ENCODE measurements around the gene ZNF74. TPM values are rescaled to one million over a fixed set of nuclear protein-coding genes. Genes with fewer than 3 reads are reported as not detected.
"Not testable (repeated sequence)": the region's sequence is repeated elsewhere in the genome, so short reads cannot be mapped to it uniquely, and the experiment has no call there.

ZNF74 gene
- total and polyA plus RNA-seq, 2 donors, result 5.0 to 6.1 TPM

- 64% methylated on average over 6 of the region's 6 CpGs for WGBS
- H3K27ac ChIP-seq (ENCODE audit: low read depth in 1 of 2, low read length in 1 of 2), result peak overlapping the region in 1 of 2 donors; percentile 4
- not testable (repeated sequence) for H3K4me3 ChIP-seq (ENCODE audit: low read length in 2 of 2); H3K27me3 ChIP-seq (ENCODE audit: control insufficient read depth in 2 of 2, insufficient read depth in 1 of 2, low read length in 1 of 2); H3K36me3 ChIP-seq (ENCODE audit: control insufficient read depth in 2 of 2, insufficient read depth in 2 of 2, low read length in 1 of 2); H3K9me3 ChIP-seq (ENCODE audit: control insufficient read depth in 2 of 2, insufficient read depth in 1 of 2, low read length in 1 of 2)
- peak in 1 of 9 donors; percentile 47 for DNase-seq (ENCODE audit: low read depth in 6 of 9, low spot score in 9 of 9)
- peaks cover 0 to 13% of the 10 kb centered on the region in 2 donors for H3K4me1 ChIP-seq (ENCODE audit: control insufficient read depth in 2 of 2, insufficient read depth in 2 of 2, low read length in 2 of 2)
Observed at GRCh38 chr22:20373195-20373706, 20.7 kb upstream of the ZNF74 start.

GRCh38 chr22:20374130-20374529 is 19.8 kb upstream of the ZNF74 start:
- DNase-seq (ENCODE audit: low read depth in 6 of 9, low spot score in 9 of 9); H3K27me3 ChIP-seq (ENCODE audit: control insufficient read depth in 2 of 2, insufficient read depth in 1 of 2, low read length in 1 of 2); H3K9me3 ChIP-seq (ENCODE audit: control insufficient read depth in 2 of 2, insufficient read depth in 1 of 2, low read length in 1 of 2); H3K36me3 ChIP-seq (ENCODE audit: control insufficient read depth in 2 of 2, insufficient read depth in 2 of 2, low read length in 1 of 2); H3K4me3 ChIP-seq (ENCODE audit: low read length in 2 of 2); H3K27ac ChIP-seq (ENCODE audit: low read depth in 1 of 2, low read length in 1 of 2): not testable (repeated sequence)
- H3K4me1 ChIP-seq (ENCODE audit: control insufficient read depth in 2 of 2, insufficient read depth in 2 of 2, low read length in 2 of 2), result peaks cover 0 to 13% of the 10 kb centered on the region in 2 donors
- WGBS, result 100% methylated on average over 1 of the region's 2 CpGs

- not testable (repeated sequence) for H3K36me3 ChIP-seq (ENCODE audit: control insufficient read depth in 2 of 2, insufficient read depth in 2 of 2, low read length in 1 of 2); H3K27me3 ChIP-seq (ENCODE audit: control insufficient read depth in 2 of 2, insufficient read depth in 1 of 2, low read length in 1 of 2); H3K27ac ChIP-seq (ENCODE audit: low read depth in 1 of 2, low read length in 1 of 2); DNase-seq (ENCODE audit: low read depth in 6 of 9, low spot score in 9 of 9); H3K4me3 ChIP-seq (ENCODE audit: low read length in 2 of 2); H3K9me3 ChIP-seq (ENCODE audit: control insufficient read depth in 2 of 2, insufficient read depth in 1 of 2, low read length in 1 of 2)
- peaks cover 0 to 13% of the 10 kb centered on the region in 2 donors for H3K4me1 ChIP-seq (ENCODE audit: control insufficient read depth in 2 of 2, insufficient read depth in 2 of 2, low read length in 2 of 2)
- WGBS, result 98% methylated on average over 8 of the region's 8 CpGs
Observed at GRCh38 chr22:20376281-20376680, 17.7 kb upstream of the ZNF74 start.

- not testable (repeated sequence) for DNase-seq (ENCODE audit: low read depth in 6 of 9, low spot score in 9 of 9); H3K36me3 ChIP-seq (ENCODE audit: control insufficient read depth in 2 of 2, insufficient read depth in 2 of 2, low read length in 1 of 2); H3K9me3 ChIP-seq (ENCODE audit: control insufficient read depth in 2 of 2, insufficient read depth in 1 of 2, low read length in 1 of 2); H3K27ac ChIP-seq (ENCODE audit: low read depth in 1 of 2, low read length in 1 of 2); H3K4me3 ChIP-seq (ENCODE audit: low read length in 2 of 2); H3K27me3 ChIP-seq (ENCODE audit: control insufficient read depth in 2 of 2, insufficient read depth in 1 of 2, low read length in 1 of 2)
- 98% methylated on average over 11 of the region's 11 CpGs for WGBS
- peaks cover 0 to 13% of the 10 kb centered on the region in 2 donors for H3K4me1 ChIP-seq (ENCODE audit: control insufficient read depth in 2 of 2, insufficient read depth in 2 of 2, low read length in 2 of 2)
Observed at GRCh38 chr22:20376983-20377382, 17.0 kb upstream of the ZNF74 start.

GRCh38 chr22:20378110-20378509 is 15.8 kb upstream of the ZNF74 start:
- Histone ChIP-seq H3K36me3 (ENCODE audit: control insufficient read depth in 2 of 2, insufficient read depth in 2 of 2, low read length in 1 of 2) (no peaks in the 10 kb centered on the region), H3K9me3 (ENCODE audit: control insufficient read depth in 2 of 2, insufficient read depth in 1 of 2, low read length in 1 of 2) (no peaks in the 10 kb centered on the region), H3K4me1 (ENCODE audit: control insufficient read depth in 2 of 2, insufficient read depth in 2 of 2, low read length in 2 of 2) (peaks cover 0 to 8% of the 10 kb centered on the region in 2 donors), H3K27me3 (ENCODE audit: control insufficient read depth in 2 of 2, insufficient read depth in 1 of 2, low read length in 1 of 2) (no peaks in the 10 kb centered on the region), H3K4me3 (ENCODE audit: low read length in 2 of 2) (no peak overlapping the region), H3K27ac (ENCODE audit: low read depth in 1 of 2, low read length in 1 of 2) (no peak overlapping the region)
- no peak for DNase-seq (ENCODE audit: low read depth in 6 of 9, low spot score in 9 of 9)
- 76% methylated on average over 4 of the region's 4 CpGs for WGBS

- not testable (repeated sequence) for H3K4me3 ChIP-seq (ENCODE audit: low read length in 2 of 2); DNase-seq (ENCODE audit: low read depth in 6 of 9, low spot score in 9 of 9); H3K36me3 ChIP-seq (ENCODE audit: control insufficient read depth in 2 of 2, insufficient read depth in 2 of 2, low read length in 1 of 2); H3K9me3 ChIP-seq (ENCODE audit: control insufficient read depth in 2 of 2, insufficient read depth in 1 of 2, low read length in 1 of 2); H3K27ac ChIP-seq (ENCODE audit: low read depth in 1 of 2, low read length in 1 of 2); H3K4me1 ChIP-seq (ENCODE audit: control insufficient read depth in 2 of 2, insufficient read depth in 2 of 2, low read length in 2 of 2); H3K27me3 ChIP-seq (ENCODE audit: control insufficient read depth in 2 of 2, insufficient read depth in 1 of 2, low read length in 1 of 2)
- WGBS, result 98% methylated on average over 5 of the region's 5 CpGs
Observed at GRCh38 chr22:20378684-20379083, 15.3 kb upstream of the ZNF74 start.

GRCh38 chr22:20380486-20380885 is 13.5 kb upstream of the ZNF74 start:
- DNase-seq (ENCODE audit: low read depth in 6 of 9, low spot score in 9 of 9), result no peak
- no peak overlapping the region for H3K4me3 ChIP-seq (ENCODE audit: low read length in 2 of 2)
- 53% methylated on average over 1 of the region's 1 CpG for WGBS
- H3K36me3 ChIP-seq (ENCODE audit: control insufficient read depth in 2 of 2, insufficient read depth in 2 of 2, low read length in 1 of 2), result no peaks in the 10 kb centered on the region
- peaks cover 0 to 4% of the 10 kb centered on the region in 2 donors for H3K4me1 ChIP-seq (ENCODE audit: control insufficient read depth in 2 of 2, insufficient read depth in 2 of 2, low read length in 2 of 2)
- H3K27ac ChIP-seq (ENCODE audit: low read depth in 1 of 2, low read length in 1 of 2), result no peak overlapping the region
- no peaks in the 10 kb centered on the region for H3K27me3 ChIP-seq (ENCODE audit: control insufficient read depth in 2 of 2, insufficient read depth in 1 of 2, low read length in 1 of 2)
- no peaks in the 10 kb centered on the region for H3K9me3 ChIP-seq (ENCODE audit: control insufficient read depth in 2 of 2, insufficient read depth in 1 of 2, low read length in 1 of 2)

- Histone ChIP-seq H3K27ac (ENCODE audit: low read depth in 1 of 2, low read length in 1 of 2) (no peak overlapping the region), H3K4me3 (ENCODE audit: low read length in 2 of 2) (no peak overlapping the region), H3K27me3 (ENCODE audit: control insufficient read depth in 2 of 2, insufficient read depth in 1 of 2, low read length in 1 of 2) (no peaks in the 10 kb centered on the region), H3K4me1 (ENCODE audit: control insufficient read depth in 2 of 2, insufficient read depth in 2 of 2, low read length in 2 of 2) (no peaks in the 10 kb centered on the region), H3K9me3 (ENCODE audit: control insufficient read depth in 2 of 2, insufficient read depth in 1 of 2, low read length in 1 of 2) (no peaks in the 10 kb centered on the region), H3K36me3 (ENCODE audit: control insufficient read depth in 2 of 2, insufficient read depth in 2 of 2, low read length in 1 of 2) (no peaks in the 10 kb centered on the region)
- 97% methylated on average over 9 of the region's 9 CpGs for WGBS
- no peak for DNase-seq (ENCODE audit: low read depth in 6 of 9, low spot score in 9 of 9)
Observed at GRCh38 chr22:20383538-20383937, 10.4 kb upstream of the ZNF74 start.

- 98% methylated on average over 2 of the region's 2 CpGs for WGBS
- H3K27me3 ChIP-seq (ENCODE audit: control insufficient read depth in 2 of 2, insufficient read depth in 1 of 2, low read length in 1 of 2), result no peaks in the 10 kb centered on the region
- peaks cover 0 to 2% of the 10 kb centered on the region in 2 donors for H3K9me3 ChIP-seq (ENCODE audit: control insufficient read depth in 2 of 2, insufficient read depth in 1 of 2, low read length in 1 of 2)
- H3K4me3 ChIP-seq (ENCODE audit: low read length in 2 of 2), result no peak overlapping the region
- no peaks in the 10 kb centered on the region for H3K4me1 ChIP-seq (ENCODE audit: control insufficient read depth in 2 of 2, insufficient read depth in 2 of 2, low read length in 2 of 2)
- no peak for DNase-seq (ENCODE audit: low read depth in 6 of 9, low spot score in 9 of 9)
- no peaks in the 10 kb centered on the region for H3K36me3 ChIP-seq (ENCODE audit: control insufficient read depth in 2 of 2, insufficient read depth in 2 of 2, low read length in 1 of 2)
- H3K27ac ChIP-seq (ENCODE audit: low read depth in 1 of 2, low read length in 1 of 2), result no peak overlapping the region
Observed at GRCh38 chr22:20384171-20384570, 9.8 kb upstream of the ZNF74 start.

GRCh38 chr22:20384865-20385264 is 9.1 kb upstream of the ZNF74 start:
- WGBS, result 97% methylated on average over 6 of the region's 6 CpGs
- no peak for DNase-seq (ENCODE audit: low read depth in 6 of 9, low spot score in 9 of 9)
- peaks cover 0 to 2% of the 10 kb centered on the region in 2 donors for H3K9me3 ChIP-seq (ENCODE audit: control insufficient read depth in 2 of 2, insufficient read depth in 1 of 2, low read length in 1 of 2)

More at GRCh38 chr22:20384865-20385264, 9.1 kb upstream of the ZNF74 start:
- Histone ChIP-seq H3K4me3 (ENCODE audit: low read length in 2 of 2) (no peak overlapping the region), H3K36me3 (ENCODE audit: control insufficient read depth in 2 of 2, insufficient read depth in 2 of 2, low read length in 1 of 2) (no peaks in the 10 kb centered on the region), H3K27me3 (ENCODE audit: control insufficient read depth in 2 of 2, insufficient read depth in 1 of 2, low read length in 1 of 2) (no peaks in the 10 kb centered on the region), H3K4me1 (ENCODE audit: control insufficient read depth in 2 of 2, insufficient read depth in 2 of 2, low read length in 2 of 2) (no peaks in the 10 kb centered on the region), H3K27ac (ENCODE audit: low read depth in 1 of 2, low read length in 1 of 2) (no peak overlapping the region)
